CD14-positive monocyte (primary cell): ENCODE measurements around the gene C1QTNF7. TPM values are rescaled to one million over a fixed set of nuclear protein-coding genes. Genes with fewer than 3 reads are reported as not detected.

ENCODE experiments used
- DNase-seq, 3 donors: peaks; one replicate each; pipeline ENCODE4 v3.0.0-alpha.2; 2011 to 2022
- H2AFZ ChIP-seq: 2 replicates; pipeline ENCODE4 v1.6.0; 2012; ENCODE audit warnings: mild to moderate bottlenecking, low read depth, low read length, inconsistent platforms; ENCODE audit not compliant: insufficient read depth, poor library complexity, severe bottlenecking
- H3K27ac ChIP-seq, 2 donors: 1 replicate in 1 of 2; 2 replicates in 1 of 2; pipeline ENCODE4 v1.5.1; 2012 to 2013; ENCODE audit warnings: low read length in 2 of 2, control low read depth in 1 of 2, inconsistent platforms in 1 of 2, low read depth in 1 of 2, mild to moderate bottlenecking in 1 of 2
- H3K27me3 ChIP-seq, 2 donors: one replicate each; pipeline versions ENCODE4 v1.6.0 to v1.6.1; 2011 to 2013; ENCODE audit warnings: low read length in 2 of 2; ENCODE audit not compliant: control insufficient read depth in 2 of 2, insufficient read depth in 2 of 2
- H3K36me3 ChIP-seq, 2 donors: replicated peaks in 1 of 2; 1 replicate in 1 of 2; 2 replicates in 1 of 2; pipeline versions ENCODE4 v1.5.1 to v1.6.1; 2012 to 2013; ENCODE audit warnings: low read length in 2 of 2, control low read depth in 1 of 2, inconsistent platforms in 1 of 2, mild to moderate bottlenecking in 1 of 2; ENCODE audit not compliant: insufficient read depth in 2 of 2, control insufficient read depth in 1 of 2
- H3K4me1 ChIP-seq, 2 donors: 1 replicate in 1 of 2; 2 replicates in 1 of 2; pipeline versions ENCODE4 v1.5.1 to v1.6.1; 2012 to 2013; ENCODE audit warnings: low read length in 2 of 2, control low read depth in 1 of 2, inconsistent platforms in 1 of 2, mild to moderate bottlenecking in 1 of 2, moderate library complexity in 1 of 2; ENCODE audit not compliant: insufficient read depth in 2 of 2, control insufficient read depth in 1 of 2
- H3K4me2 ChIP-seq: replicated peaks from 2 replicates; pipeline ENCODE3; 2012; ENCODE audit warnings: low read length, moderate library complexity, mild to moderate bottlenecking; ENCODE audit not compliant: poor library complexity, severe bottlenecking; ENCODE audit errors: extremely low read depth
- H3K4me3 ChIP-seq, 3 experiments: fragments of 200-600 bp in 1 of 3; sonication (generic) in 1 of 3; replicated peaks in 1 of 3; 1 replicate in 2 of 3; 2 replicates in 1 of 3; pipeline ENCODE4 v1.5.1; 2011 to 2013; ENCODE audit warnings: low read length in 3 of 3, mild to moderate bottlenecking in 3 of 3, control low read depth in 2 of 3, low read depth in 2 of 3, inconsistent platforms in 1 of 3, moderate library complexity in 1 of 3
- H3K79me2 ChIP-seq: 2 replicates; pipeline ENCODE4 v1.6.0; 2012; ENCODE audit warnings: mild to moderate bottlenecking, control low read depth, inconsistent platforms, low read length, moderate library complexity; ENCODE audit not compliant: insufficient read depth
- H3K9ac ChIP-seq: 2 replicates; pipeline ENCODE4 v1.6.0; 2017; ENCODE audit warnings: low read length, mild to moderate bottlenecking; ENCODE audit not compliant: insufficient read depth, poor library complexity, severe bottlenecking
- H3K9me3 ChIP-seq, 2 donors: replicated peaks in 1 of 2; 1 replicate in 1 of 2; 2 replicates in 1 of 2; pipeline versions ENCODE4 v1.5.1 to v1.6.1; 2012 to 2013; ENCODE audit warnings: low read length in 2 of 2, control low read depth in 1 of 2; ENCODE audit not compliant: control insufficient read depth in 1 of 2, insufficient read depth in 1 of 2
- H4K20me1 ChIP-seq: 2 replicates; pipeline ENCODE4 v1.6.0; 2012; ENCODE audit warnings: mild to moderate bottlenecking, low read length, control low read depth, moderate library complexity; ENCODE audit not compliant: insufficient read depth
- H3K27ac Mint-ChIP-seq, 7 donors: one replicate each; pipeline ENCODE4 v1.8.0; 2020; ENCODE audit warnings: mild to moderate bottlenecking in 7 of 7, mixed read lengths in 7 of 7, moderate library complexity in 6 of 7, inconsistent platforms in 2 of 7
- H3K27me3 Mint-ChIP-seq, 3 donors: one replicate each; pipeline ENCODE4 v1.8.0; 2021 to 2022; ENCODE audit warnings: low read depth in 3 of 3, mild to moderate bottlenecking in 3 of 3, mixed read lengths in 3 of 3, moderate library complexity in 3 of 3, inconsistent platforms in 1 of 3
- H3K36me3 Mint-ChIP-seq, 2 donors: one replicate each; pipeline ENCODE4 v1.8.0; 2020; ENCODE audit warnings: mixed read lengths in 2 of 2, inconsistent platforms in 1 of 2, mild to moderate bottlenecking in 1 of 2
- H3K4me1 Mint-ChIP-seq: one replicate; pipeline ENCODE4 v1.8.0; 2020; ENCODE audit warnings: mild to moderate bottlenecking, mixed read lengths
- H3K4me3 Mint-ChIP-seq, 2 donors: one replicate each; pipeline ENCODE4 v1.8.0; 2020; ENCODE audit warnings: mild to moderate bottlenecking in 2 of 2, mixed read lengths in 2 of 2, moderate library complexity in 1 of 2
- H3K9me3 Mint-ChIP-seq, 7 donors: one replicate each; pipeline ENCODE4 v1.8.0; 2020 to 2022; ENCODE audit warnings: mixed read lengths in 7 of 7, mild to moderate bottlenecking in 6 of 7, moderate library complexity in 6 of 7, inconsistent platforms in 2 of 7
- CTCF ChIP-seq: fragments of 200-600 bp; IDR thresholded peaks from one replicate; pipeline ENCODE4 v1.8.0; 2022; ENCODE audit warnings: antibody characterized with exemption, mild to moderate bottlenecking
- WGBS: methylation state at CpG from one replicate; pipeline ENCODE4 v1.1.5; 2013; ENCODE audit warnings: missing lambda C conversion rate; ENCODE audit not compliant: insufficient coverage; 5-methylcytosine and 5-hydroxymethylcytosine counted together
- intact Hi-C, 2 donors: fragments of 100-400 bp; cut with micrococcal nuclease; formaldehyde crosslinking; loops; one replicate each; pipeline versions ENCODE4 v1.15.0 to v1.15.1; 2023
- polyA plus RNA-seq, 3 donors: library from polyadenylated mRNA; depleted of rRNA in 1 of 3; unstranded in 2 of 3; stranded (reverse) in 1 of 3; fragments of 300-500 nt in 2 of 3; fragments of >200 nt in 1 of 3; fragmentation: Illumina TruSeq in 2 of 3; gene quantifications; 1 replicate in 2 of 3; 2 replicates in 1 of 3; pipeline ENCODE4 v1.2.3, GENCODE V29; 2012 to 2021

The C1QTNF7 gene
- polyA plus RNA-seq, 3 donors: not detected

GRCh38 chr4:15420642-15421041, 7.2 kb upstream of the C1QTNF7 start:
- DNase-seq: no peak
- Histone ChIP-seq H3K4me2 (no peak overlapping the region), H3K79me2 (no peaks in the 10 kb centered on the region), H2AFZ (no peak overlapping the region), H3K27ac (no peak overlapping the region), H4K20me1 (no peaks in the 10 kb centered on the region), H3K9ac (no peak overlapping the region), H3K4me3 (no peak overlapping the region), H3K4me1 (peaks cover 21 to 23% of the 10 kb centered on the region in 2 donors), H3K27me3 (no peaks in the 10 kb centered on the region), H3K36me3 (no peaks in the 10 kb centered on the region), H3K9me3 (no peaks in the 10 kb centered on the region)
- Mint-ChIP-seq H3K36me3 (no peaks in the 10 kb centered on the region), H3K27me3 (peaks cover 0 to 2% (median 0%) of the 10 kb centered on the region in 3 donors), H3K4me3 (no peak overlapping the region), H3K9me3 (peaks cover 0 to 6% (median 0%) of the 10 kb centered on the region in 7 donors), H3K27ac (no peak overlapping the region), H3K4me1 (peaks cover 23% of the 10 kb centered on the region)
- intact Hi-C loops: no loop called here
- TF ChIP-seq CTCF: no peak
- no CpG with 5 or more reads among the region's 2 CpGs for WGBS

- no peak for TF ChIP-seq CTCF
- intact Hi-C loops: no loop called here
- H4K20me1 ChIP-seq: no peaks in the 10 kb centered on the region
Measured at GRCh38 chr4:15423285-15423711, 4.5 kb upstream of the C1QTNF7 start.

More at GRCh38 chr4:15423285-15423711, 4.5 kb upstream of the C1QTNF7 start:
- peaks cover 15 to 17% of the 10 kb centered on the region in 2 donors for H3K4me1 ChIP-seq
- H2AFZ ChIP-seq: no peak overlapping the region
- H3K27ac Mint-ChIP-seq: peak overlapping the region in 1 of 7 donors; percentile 28
- no peak overlapping the region for H3K27ac ChIP-seq
- peaks cover 23% of the 10 kb centered on the region for H3K4me1 Mint-ChIP-seq
- no peak for DNase-seq
- peaks cover 0 to 6% (median 0%) of the 10 kb centered on the region in 7 donors for H3K9me3 Mint-ChIP-seq
- H3K9me3 ChIP-seq: no peaks in the 10 kb centered on the region
- peaks cover 0 to 2% (median 0%) of the 10 kb centered on the region in 3 donors for H3K27me3 Mint-ChIP-seq
- H3K36me3 ChIP-seq: no peaks in the 10 kb centered on the region
- H3K4me3 Mint-ChIP-seq: no peak overlapping the region
- no peak overlapping the region for H3K4me3 ChIP-seq
- no peaks in the 10 kb centered on the region for H3K27me3 ChIP-seq
- no peaks in the 10 kb centered on the region for H3K79me2 ChIP-seq
- H3K36me3 Mint-ChIP-seq: no peaks in the 10 kb centered on the region
- WGBS: 87% methylated on average over 5 of the region's 5 CpGs
- H3K4me2 ChIP-seq: no peak overlapping the region
- H3K9ac ChIP-seq: no peak overlapping the region
